ENCODE results near the gene DGKA.
"Not testable (repeated sequence)": the region's sequence is repeated elsewhere in the genome, so short reads cannot be mapped to it uniquely, and the experiment has no call there.

Gene DGKA

DNA sequence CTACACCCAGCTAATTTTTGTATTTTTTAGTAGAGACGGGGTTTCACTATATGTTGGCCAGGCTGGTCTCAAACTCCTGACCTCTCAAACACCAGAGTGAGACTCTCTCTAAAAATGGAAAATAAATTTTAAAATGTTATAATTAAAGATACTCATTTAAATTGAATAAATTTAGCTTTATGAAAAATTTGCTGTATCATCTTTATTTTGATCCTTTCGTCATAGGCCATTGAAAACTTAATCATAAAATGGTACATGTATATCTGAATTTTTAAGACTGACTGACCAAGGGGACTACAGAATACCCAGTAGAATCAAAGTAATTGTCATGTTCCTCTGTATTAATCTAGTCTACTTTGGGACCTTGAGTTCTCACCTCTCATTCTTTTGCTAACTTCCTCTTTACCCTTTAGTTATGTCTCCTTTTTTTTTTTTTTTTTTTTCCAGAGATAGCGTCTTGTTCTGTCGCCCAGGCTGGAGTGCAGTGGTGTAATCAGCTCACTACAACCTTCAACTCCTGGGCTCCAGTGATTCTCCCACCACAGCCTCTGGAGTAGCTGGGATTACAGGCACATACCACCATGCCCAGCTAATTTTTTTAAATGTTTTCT is 52.4 kb downstream of the DGKA start:
- ChIA-PET CTCF (interaction anchor here (0.7 to 3.8 kb wide), 3 partner anchors 12 to 244 kb away, joined by 5 to 19 read pairs (median 7); no protein-coding TSS in a partner anchor), POLR2A (interaction anchor here (0.7 to 6.4 kb wide), 3 partner anchors 9 to 154 kb away, joined by 4 to 66 read pairs (median 4); partner anchors contain the start of genes DNAJC14, RAB5B and SUOX)
- TF ChIP-seq ZNF214 (tag by site-specific recombination; IDR thresholded peaks at IDR 0.05; ENCODE audit: borderline replicate concordance) (no peak), ZNF394 (tag by site-specific recombination; IDR thresholded peaks at IDR 0.05; ENCODE audit: borderline replicate concordance) (peak; percentile 12; the same call in 1 of the 2 replicates)
- Histone ChIP-seq H3K36me3 (ENCODE audit: control insufficient read depth in 2 of 2, insufficient read depth in 1 of 2, low read length in 2 of 2) (peaks cover 43 to 78% of the 10 kb centered on the region in 2 experiments), H3K4me1 (ENCODE audit: control insufficient read depth, insufficient read depth, low read length) (no peaks in the 10 kb centered on the region), H3K27ac (ENCODE audit: extremely low read depth, low read depth, low read length) (no peak overlapping the region), H3K4me3 (ENCODE audit: low read depth, low read length) (no peak overlapping the region), H3K9me3 (ENCODE audit: control insufficient read depth, insufficient read depth, low read depth, low read length) (no peaks in the 10 kb centered on the region)

GRCh38 chr12:55984861-55985260 is 53.9 kb downstream of the DGKA start:
- ChIA-PET POLR2A (interaction anchor here (0.9 to 6.4 kb wide), 5 partner anchors 8 to 167 kb away, joined by 3 to 66 read pairs (median 3); partner anchors contain the start of genes ORMDL2, RAB5B and SARNP), CTCF (interaction anchor here (0.7 to 4.0 kb wide), 4 partner anchors 11 to 247 kb away, joined by 3 to 35 read pairs (median 7); partner anchors contain the start of gene SUOX)
- Histone ChIP-seq H3K4me1 (ENCODE audit: control insufficient read depth, insufficient read depth, low read length) (no peaks in the 10 kb centered on the region), H3K4me3 (ENCODE audit: low read depth, low read length) (no peak overlapping the region), H3K9me3 (ENCODE audit: control insufficient read depth, insufficient read depth, low read depth, low read length) (no peaks in the 10 kb centered on the region), H3K27ac (ENCODE audit: extremely low read depth, low read depth, low read length) (no peak overlapping the region), H3K36me3 (ENCODE audit: control insufficient read depth in 2 of 2, insufficient read depth in 1 of 2, low read length in 2 of 2) (peaks cover 51 to 81% of the 10 kb centered on the region in 2 experiments)
- peak; percentile 80 for TF ChIP-seq ZNF664 (tag by site-specific recombination; IDR thresholded peaks at IDR 0.05)
- TF ChIP-seq, protein P1, sequence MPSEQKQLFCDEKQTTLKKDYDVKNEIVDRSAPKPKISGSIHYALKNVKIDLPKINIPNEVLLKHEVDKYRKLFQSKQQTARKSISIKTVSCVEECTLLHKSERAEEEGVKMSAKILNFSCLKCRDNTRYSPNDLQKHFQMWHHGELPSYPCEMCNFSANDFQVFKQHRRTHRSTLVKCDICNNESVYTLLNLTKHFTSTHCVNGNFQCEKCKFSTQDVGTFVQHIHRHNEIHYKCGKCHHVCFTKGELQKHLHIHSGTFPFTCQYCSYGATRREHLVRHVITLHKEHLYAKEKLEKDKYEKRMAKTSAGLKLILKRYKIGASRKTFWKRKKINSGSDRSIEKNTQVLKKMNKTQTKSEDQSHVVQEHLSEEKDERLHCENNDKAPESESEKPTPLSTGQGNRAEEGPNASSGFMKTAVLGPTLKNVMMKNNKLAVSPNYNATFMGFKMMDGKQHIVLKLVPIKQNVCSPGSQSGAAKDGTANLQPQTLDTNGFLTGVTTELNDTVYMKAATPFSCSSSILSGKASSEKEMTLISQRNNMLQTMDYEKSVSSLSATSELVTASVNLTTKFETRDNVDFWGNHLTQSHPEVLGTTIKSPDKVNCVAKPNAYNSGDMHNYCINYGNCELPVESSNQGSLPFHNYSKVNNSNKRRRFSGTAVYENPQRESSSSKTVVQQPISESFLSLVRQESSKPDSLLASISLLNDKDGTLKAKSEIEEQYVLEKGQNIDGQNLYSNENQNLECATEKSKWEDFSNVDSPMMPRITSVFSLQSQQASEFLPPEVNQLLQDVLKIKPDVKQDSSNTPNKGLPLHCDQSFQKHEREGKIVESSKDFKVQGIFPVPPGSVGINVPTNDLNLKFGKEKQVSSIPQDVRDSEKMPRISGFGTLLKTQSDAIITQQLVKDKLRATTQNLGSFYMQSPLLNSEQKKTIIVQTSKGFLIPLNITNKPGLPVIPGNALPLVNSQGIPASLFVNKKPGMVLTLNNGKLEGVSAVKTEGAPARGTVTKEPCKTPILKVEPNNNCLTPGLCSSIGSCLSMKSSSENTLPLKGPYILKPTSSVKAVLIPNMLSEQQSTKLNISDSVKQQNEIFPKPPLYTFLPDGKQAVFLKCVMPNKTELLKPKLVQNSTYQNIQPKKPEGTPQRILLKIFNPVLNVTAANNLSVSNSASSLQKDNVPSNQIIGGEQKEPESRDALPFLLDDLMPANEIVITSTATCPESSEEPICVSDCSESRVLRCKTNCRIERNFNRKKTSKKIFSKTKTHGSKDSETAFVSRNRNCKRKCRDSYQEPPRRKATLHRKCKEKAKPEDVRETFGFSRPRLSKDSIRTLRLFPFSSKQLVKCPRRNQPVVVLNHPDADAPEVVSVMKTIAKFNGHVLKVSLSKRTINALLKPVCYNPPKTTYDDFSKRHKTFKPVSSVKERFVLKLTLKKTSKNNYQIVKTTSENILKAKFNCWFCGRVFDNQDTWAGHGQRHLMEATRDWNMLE (tag by site-specific recombination; conservative IDR thresholded peaks at IDR 0.05; ENCODE audit: low read depth): no peak

DNA sequence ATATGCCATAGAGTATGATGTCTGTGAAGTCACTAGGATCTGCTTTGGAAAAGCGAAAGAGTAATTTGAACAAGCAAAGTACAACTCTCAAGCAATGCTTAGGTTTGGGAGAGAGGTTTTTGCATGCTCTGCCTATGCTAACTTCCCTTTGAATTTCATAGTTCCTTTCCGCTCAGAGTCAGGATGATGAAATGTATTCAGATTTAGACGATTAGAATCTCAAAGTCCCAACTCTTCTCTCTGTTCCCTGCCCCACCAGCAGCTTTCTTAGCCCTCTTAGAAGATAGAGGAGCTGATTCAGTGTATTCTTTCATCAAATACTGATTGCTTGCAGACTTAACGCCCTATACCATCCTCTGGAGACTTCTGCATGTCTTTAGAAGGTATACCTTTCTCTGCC is 54.4 kb downstream of the DGKA start:
- H3K27ac ChIP-seq (ENCODE audit: extremely low read depth, low read depth, low read length): no peak overlapping the region
- no peak overlapping the region for H3K4me3 ChIP-seq (ENCODE audit: low read depth, low read length)
- H3K9me3 ChIP-seq (ENCODE audit: control insufficient read depth, insufficient read depth, low read depth, low read length): no peaks in the 10 kb centered on the region
- peaks cover 51 to 81% of the 10 kb centered on the region in 2 experiments for H3K36me3 ChIP-seq (ENCODE audit: control insufficient read depth in 2 of 2, insufficient read depth in 1 of 2, low read length in 2 of 2)
- ChIA-PET CTCF (interaction anchor here (1.4 to 4.0 kb wide), 3 partner anchors 11 to 56 kb away, joined by 6 to 35 read pairs (median 7); partner anchors contain the start of gene SUOX), POLR2A (interaction anchor here (0.9 to 6.4 kb wide), 4 partner anchors 11 to 168 kb away, joined by 3 to 66 read pairs (median 4); partner anchors contain the start of genes ORMDL2, RAB5B and SARNP)
- no peak for TF ChIP-seq SP3 (tag by site-specific recombination; IDR thresholded peaks at IDR 0.05)
- TF ChIP-seq ZNF175 (tag by site-specific recombination; IDR thresholded peaks at IDR 0.05): no peak
- no peaks in the 10 kb centered on the region for H3K4me1 ChIP-seq (ENCODE audit: control insufficient read depth, insufficient read depth, low read length)

DNA sequence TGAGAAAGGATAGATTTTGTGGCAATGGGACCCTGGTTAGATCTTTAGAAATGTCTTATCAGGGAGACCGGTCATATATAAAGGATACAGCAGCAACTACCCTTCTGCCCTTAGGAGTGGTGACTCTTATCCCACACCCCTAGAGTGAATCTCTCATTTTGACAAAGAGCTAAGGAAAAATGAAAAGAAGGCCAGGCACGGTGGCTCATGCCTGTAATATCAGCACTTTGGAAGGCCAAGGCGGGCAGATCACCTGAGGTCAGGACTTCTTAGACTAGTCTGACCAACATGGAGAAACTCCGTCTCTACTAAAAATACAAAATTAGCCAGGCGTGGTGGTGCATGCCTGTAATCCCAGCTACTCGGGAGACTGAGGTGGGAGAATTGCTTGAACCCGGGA is 55.0 kb downstream of the DGKA start:
- not testable (repeated sequence) for H3K4me1 ChIP-seq (ENCODE audit: control insufficient read depth, insufficient read depth, low read length); H3K4me3 ChIP-seq (ENCODE audit: low read depth, low read length); H3K27ac ChIP-seq (ENCODE audit: extremely low read depth, low read depth, low read length); H3K9me3 ChIP-seq (ENCODE audit: control insufficient read depth, insufficient read depth, low read depth, low read length)
- peaks cover 53 to 83% of the 10 kb centered on the region in 2 experiments for H3K36me3 ChIP-seq (ENCODE audit: control insufficient read depth in 2 of 2, insufficient read depth in 1 of 2, low read length in 2 of 2)
- CTCF ChIA-PET: interaction anchor here (1.4 to 4.0 kb wide), 3 partner anchors 10 to 55 kb away, joined by 6 to 35 read pairs (median 7); partner anchors contain the start of gene SUOX
- POLR2A ChIA-PET: interaction anchor here (0.7 to 6.4 kb wide), 3 partner anchors 10 to 169 kb away, joined by 3 to 66 read pairs (median 4); partner anchors contain the start of genes RAB5B and SARNP

DNA sequence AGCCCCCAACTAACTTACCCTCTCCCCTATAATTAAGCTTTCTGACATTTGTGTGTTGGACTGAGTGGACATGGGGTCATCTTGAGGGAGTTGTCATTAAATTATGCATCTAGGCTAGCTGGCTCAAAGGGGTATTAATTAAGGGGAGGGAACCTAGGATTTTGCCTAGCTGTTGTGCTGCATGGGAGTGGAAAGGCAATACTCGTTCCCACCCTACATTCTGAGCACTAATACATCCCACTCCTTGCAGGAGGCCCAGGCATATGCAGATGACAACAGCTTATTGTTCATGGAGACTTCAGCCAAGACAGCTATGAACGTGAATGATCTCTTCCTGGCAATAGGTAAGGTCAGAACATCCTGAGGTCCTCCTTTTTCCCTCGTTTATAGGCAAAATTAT is 60.1 kb downstream of the DGKA start:
- no peak overlapping the region for H3K4me3 ChIP-seq (ENCODE audit: low read depth, low read length)
- POLR2A ChIA-PET: interaction anchor here (1.0 to 1.4 kb wide), 2 partner anchors 17 to 113 kb away, joined by 3 to 7 read pairs; partner anchors contain the start of genes PA2G4 and RAB5B
- peaks cover 61 to 85% of the 10 kb centered on the region in 2 experiments for H3K36me3 ChIP-seq (ENCODE audit: control insufficient read depth in 2 of 2, insufficient read depth in 1 of 2, low read length in 2 of 2)
- H3K4me1 ChIP-seq (ENCODE audit: control insufficient read depth, insufficient read depth, low read length): no peaks in the 10 kb centered on the region
- no peaks in the 10 kb centered on the region for H3K9me3 ChIP-seq (ENCODE audit: control insufficient read depth, insufficient read depth, low read depth, low read length)
- no peak overlapping the region for H3K27ac ChIP-seq (ENCODE audit: extremely low read depth, low read depth, low read length)
- CTCF ChIA-PET: interaction anchor here (0.6 to 2.4 kb wide), 10 partner anchors 17 to 252 kb away, joined by 3 to 11 read pairs (median 4); partner anchors contain the start of gene RAB5B
- TF ChIP-seq PATZ1 (tag by site-specific recombination; IDR thresholded peaks at IDR 0.05) (no peak), GLI2 (tag by site-specific recombination; IDR thresholded peaks at IDR 0.05; ENCODE audit: borderline replicate concordance, low read depth) (no peak)
